OCI-M2 (cell line): ENCODE data around the gene PIF1.

Experiments
- DNase-seq: peaks from one replicate; lab custom pipeline; 2025; ENCODE audit not compliant: unreplicated experiment; lab: John Stamatoyannopoulos, UW

The PIF1 gene, protein sequence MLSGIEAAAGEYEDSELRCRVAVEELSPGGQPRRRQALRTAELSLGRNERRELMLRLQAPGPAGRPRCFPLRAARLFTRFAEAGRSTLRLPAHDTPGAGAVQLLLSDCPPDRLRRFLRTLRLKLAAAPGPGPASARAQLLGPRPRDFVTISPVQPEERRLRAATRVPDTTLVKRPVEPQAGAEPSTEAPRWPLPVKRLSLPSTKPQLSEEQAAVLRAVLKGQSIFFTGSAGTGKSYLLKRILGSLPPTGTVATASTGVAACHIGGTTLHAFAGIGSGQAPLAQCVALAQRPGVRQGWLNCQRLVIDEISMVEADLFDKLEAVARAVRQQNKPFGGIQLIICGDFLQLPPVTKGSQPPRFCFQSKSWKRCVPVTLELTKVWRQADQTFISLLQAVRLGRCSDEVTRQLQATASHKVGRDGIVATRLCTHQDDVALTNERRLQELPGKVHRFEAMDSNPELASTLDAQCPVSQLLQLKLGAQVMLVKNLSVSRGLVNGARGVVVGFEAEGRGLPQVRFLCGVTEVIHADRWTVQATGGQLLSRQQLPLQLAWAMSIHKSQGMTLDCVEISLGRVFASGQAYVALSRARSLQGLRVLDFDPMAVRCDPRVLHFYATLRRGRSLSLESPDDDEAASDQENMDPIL

GRCh38 chr15:64825431-64826294, at the start of gene PIF1:
Gene PIF1 (minus strand): TSS chr15:64825647. CDS start chr15:64824335, 1,312 bp downstream.
- DNase-seq = peak; percentile 90

- DNase-seq = no peak
These were observed 44.9 kb upstream of the PIF1 start for GRCh38 chr15:64870353-64870752.

- no peak for DNase-seq
These were observed 44.1 kb upstream of the PIF1 start for GRCh38 chr15:64869501-64869900.

GRCh38 chr15:64865998-64866520, 40.6 kb upstream of the PIF1 start:
- DNase-seq = no peak

- DNase-seq = no peak
These were observed 39.9 kb upstream of the PIF1 start for GRCh38 chr15:64865126-64865997.

DNA sequence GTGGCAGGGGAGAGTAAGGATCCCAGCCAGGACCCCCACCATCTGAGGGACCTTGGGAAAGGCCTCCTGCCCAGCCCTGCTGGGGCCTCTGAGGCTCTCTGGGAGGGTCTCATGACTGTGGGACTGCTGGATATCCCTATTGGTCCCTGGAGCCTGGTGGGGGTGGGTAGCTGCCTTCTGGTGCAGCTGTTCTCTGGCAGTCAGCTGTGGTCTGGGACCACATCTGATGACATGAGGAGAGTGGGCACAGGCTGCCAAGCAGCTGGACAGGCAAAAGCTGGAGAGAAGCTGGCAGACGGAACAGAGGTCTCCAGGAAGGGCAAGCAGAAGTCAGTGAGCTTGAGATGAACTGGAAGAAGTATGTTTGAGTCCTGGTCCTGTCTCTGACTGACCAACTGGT, 38.6 kb upstream of the PIF1 start:
- DNase-seq = no peak

DNA sequence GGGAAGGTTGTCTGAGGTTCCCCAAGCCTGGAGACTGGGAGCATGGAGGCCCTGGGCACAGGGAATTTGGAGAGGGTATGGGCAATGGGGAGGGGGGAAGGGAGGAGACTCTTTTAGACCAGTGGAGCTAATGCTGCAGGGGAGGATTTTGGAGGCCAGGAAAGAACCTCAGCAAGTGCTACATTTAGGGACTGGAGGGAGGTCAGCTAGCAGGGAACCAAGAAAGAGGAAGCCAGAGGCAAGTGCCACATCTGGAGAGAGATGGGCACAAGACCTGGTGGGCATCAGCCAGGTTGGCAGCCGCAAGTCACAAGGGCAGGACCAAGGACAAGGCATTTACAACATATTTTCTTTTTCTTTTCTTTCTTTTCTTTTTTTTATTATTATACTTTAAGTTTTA, 37.0 kb upstream of the PIF1 start:
- DNase-seq = no peak

- no peak for DNase-seq
These were observed 36.5 kb upstream of the PIF1 start for GRCh38 chr15:64861960-64862359.

GRCh38 chr15:64861331-64861730, 35.9 kb upstream of the PIF1 start:
- DNase-seq = no peak

DNA sequence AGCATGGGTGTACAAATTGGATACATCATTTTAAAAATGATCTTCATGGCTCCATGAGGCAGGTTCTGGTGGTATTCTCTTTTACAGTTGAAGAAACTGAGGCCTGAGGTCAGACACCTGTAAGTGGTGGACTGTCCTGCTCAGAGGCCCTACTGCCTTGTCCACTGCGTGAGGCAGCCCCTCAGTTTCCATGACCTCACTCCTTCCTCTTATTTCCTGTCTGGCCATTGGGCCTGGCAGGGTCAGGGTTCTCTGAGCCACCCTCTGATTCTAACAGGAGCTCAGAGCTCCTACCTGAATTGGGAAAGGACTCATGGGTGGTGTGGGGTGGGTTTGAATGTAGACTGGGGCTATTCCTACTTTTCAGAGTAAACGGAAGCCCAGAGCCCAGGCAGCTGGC, 33.8 kb upstream of the PIF1 start:
- DNase-seq = no peak

GRCh38 chr15:64858021-64858575, 32.7 kb upstream of the PIF1 start:
- no peak for DNase-seq

- no peak for DNase-seq
These were observed 32.0 kb upstream of the PIF1 start for GRCh38 chr15:64857421-64857820.

- DNase-seq = no peak
These were observed 31.1 kb upstream of the PIF1 start for GRCh38 chr15:64856429-64857145.

- no peak for DNase-seq
These were observed 29.9 kb upstream of the PIF1 start for GRCh38 chr15:64855205-64855975.

DNA sequence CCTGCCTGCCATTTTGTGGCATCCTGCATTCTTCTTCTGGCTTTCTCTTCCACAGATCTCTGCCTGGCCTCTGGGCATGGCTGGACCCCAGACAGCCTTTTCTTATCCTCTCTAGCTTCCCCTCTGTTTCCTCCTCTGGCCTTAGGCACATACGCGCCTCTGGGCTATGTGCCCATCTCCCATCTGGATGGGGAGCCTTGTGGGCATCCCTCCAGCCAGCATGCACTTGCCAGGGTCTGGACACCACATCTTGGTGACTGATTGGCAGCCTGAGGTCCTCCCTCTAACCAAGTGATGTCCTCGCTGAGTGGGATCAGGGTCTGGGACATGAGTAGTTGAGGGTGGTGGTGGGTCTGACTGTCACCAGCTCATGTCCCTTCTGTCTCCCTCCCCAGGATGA, 29.1 kb upstream of the PIF1 start:
- DNase-seq = no peak

GRCh38 chr15:64854041-64854440, 28.6 kb upstream of the PIF1 start:
- DNase-seq = no peak

DNA sequence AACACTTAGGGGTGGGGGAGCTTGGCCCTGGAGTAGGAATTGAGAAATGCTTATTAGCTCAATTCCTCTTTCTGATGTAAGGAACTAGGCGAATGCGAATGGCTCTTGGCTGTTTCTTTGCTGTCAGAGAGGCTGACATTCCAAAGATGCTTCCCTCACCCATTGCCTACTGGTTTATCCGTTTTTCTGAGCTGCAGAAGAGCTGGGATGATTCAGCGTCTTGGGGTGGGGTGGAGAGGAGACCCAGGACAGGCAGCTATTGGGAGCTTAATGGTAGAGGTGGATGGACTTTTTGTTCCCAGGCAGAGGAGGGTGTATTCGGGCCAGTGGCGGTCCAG, 26.0 kb upstream of the PIF1 start:
- no peak for DNase-seq

GRCh38 chr15:64850778-64851502, 25.5 kb upstream of the PIF1 start:
- no peak for DNase-seq
